Transverse colon (tissue), 4 donors: ENCODE measurements around the gene SEC22A. TPM values are rescaled to one million over a fixed set of nuclear protein-coding genes. Genes with fewer than 3 reads are reported as not detected.

Experiments used
- DNase-seq: peaks from one replicate; pipeline ENCODE4 v3.0.0-alpha.2; 2019
- H3K27ac ChIP-seq, 4 donors: fragments of 200-600 bp; sonication (generic); 2 replicates each; pipeline ENCODE4 v1.5.1; 2016 to 2018; ENCODE audit warnings: inconsistent platforms in 4 of 4
- H3K27me3 ChIP-seq: fragments of 200-600 bp; sonication (generic); 2 replicates; pipeline ENCODE4 v1.5.1; 2017; ENCODE audit warnings: inconsistent platforms
- H3K36me3 ChIP-seq, 4 donors: fragments of 200-600 bp; sonication (generic); 2 replicates each; pipeline ENCODE4 v1.5.1; 2017 to 2019; ENCODE audit warnings: inconsistent platforms in 4 of 4
- H3K4me1 ChIP-seq, 4 donors: fragments of 200-600 bp; sonication (generic); 2 replicates each; pipeline ENCODE4 v1.5.1; 2017 to 2020; ENCODE audit warnings: inconsistent platforms in 4 of 4
- H3K4me3 ChIP-seq, 4 donors: fragments of 200-600 bp; sonication (generic); 1 replicate in 1 of 4; 2 replicates in 3 of 4; pipeline versions ENCODE4 v1.5.1 to v1.6.1; 2017 to 2019; ENCODE audit warnings: inconsistent platforms in 4 of 4
- H3K9me3 ChIP-seq, 2 donors: fragments of 200-600 bp; sonication (generic); 2 replicates each; pipeline ENCODE4 v1.5.1; 2017 to 2019; ENCODE audit warnings: inconsistent platforms in 2 of 2
- EP300 ChIP-seq: sonication (generic); formaldehyde crosslinking; IDR thresholded peaks from one replicate; pipeline ENCODE4 v1.6.1; 2017; ENCODE audit warnings: antibody characterized with exemption, low read depth
- POLR2A ChIP-seq: fragments of 450-650 bp; IDR thresholded peaks from one replicate; pipeline ENCODE4 v1.6.1; 2016; ENCODE audit warnings: antibody characterized with exemption, mild to moderate bottlenecking, moderate library complexity
- POLR2AphosphoS5 ChIP-seq, 3 donors: sonication (generic); formaldehyde crosslinking; IDR thresholded peaks; one replicate each; pipeline ENCODE4 v1.6.1; 2016; ENCODE audit warnings: antibody characterized with exemption in 3 of 3
- WGBS, 2 donors: methylation state at CpG; one replicate each; pipeline ENCODE4 v1.1.5; 2018; ENCODE audit warnings: low coverage in 1 of 2; 5-methylcytosine and 5-hydroxymethylcytosine counted together
- in situ Hi-C, 4 donors: fragments of 200-750 bp; cut with MboI; loops; one replicate each; pipeline versions ENCODE4 v1.15.0 to v1.15.1; 2017; ENCODE audit warnings: low sequenced_read_pairs in 3 of 4, low pct_ligation_motif_present in 1 of 4, low pct_unique_long_range_greater_than_20kb in 1 of 4
- intact Hi-C: fragments of 100-400 bp; cut with DNase I; formaldehyde crosslinking; loops from one replicate; pipeline ENCODE4 v1.15.1; 2023; ENCODE audit warnings: low total_unique reads
- total RNA-seq, 4 donors: library from RNA; depleted of rRNA; stranded (reverse); fragments of >200 nt; gene quantifications; one replicate each; pipeline ENCODE4 v1.1.0, GENCODE V29; 2016
- TF ChIP-seq, protein P1 (sequence below), 5 experiments: fragments of 200-600 bp in 3 of 5; fragments of 450-650 bp in 2 of 5; sonication (generic) in 3 of 5; IDR thresholded peaks; 1 replicate in 2 of 5; 2 replicates in 3 of 5; pipeline ENCODE4 v1.5.1; 2016 to 2017; ENCODE audit warnings: antibody characterized with exemption in 5 of 5, inconsistent platforms in 3 of 5, mild to moderate bottlenecking in 2 of 5, moderate library complexity in 1 of 5

The SEC22A gene
- total RNA-seq, 4 donors from 2014 or later = 4.5 to 33.8 (median 17.6) TPM

DNA sequence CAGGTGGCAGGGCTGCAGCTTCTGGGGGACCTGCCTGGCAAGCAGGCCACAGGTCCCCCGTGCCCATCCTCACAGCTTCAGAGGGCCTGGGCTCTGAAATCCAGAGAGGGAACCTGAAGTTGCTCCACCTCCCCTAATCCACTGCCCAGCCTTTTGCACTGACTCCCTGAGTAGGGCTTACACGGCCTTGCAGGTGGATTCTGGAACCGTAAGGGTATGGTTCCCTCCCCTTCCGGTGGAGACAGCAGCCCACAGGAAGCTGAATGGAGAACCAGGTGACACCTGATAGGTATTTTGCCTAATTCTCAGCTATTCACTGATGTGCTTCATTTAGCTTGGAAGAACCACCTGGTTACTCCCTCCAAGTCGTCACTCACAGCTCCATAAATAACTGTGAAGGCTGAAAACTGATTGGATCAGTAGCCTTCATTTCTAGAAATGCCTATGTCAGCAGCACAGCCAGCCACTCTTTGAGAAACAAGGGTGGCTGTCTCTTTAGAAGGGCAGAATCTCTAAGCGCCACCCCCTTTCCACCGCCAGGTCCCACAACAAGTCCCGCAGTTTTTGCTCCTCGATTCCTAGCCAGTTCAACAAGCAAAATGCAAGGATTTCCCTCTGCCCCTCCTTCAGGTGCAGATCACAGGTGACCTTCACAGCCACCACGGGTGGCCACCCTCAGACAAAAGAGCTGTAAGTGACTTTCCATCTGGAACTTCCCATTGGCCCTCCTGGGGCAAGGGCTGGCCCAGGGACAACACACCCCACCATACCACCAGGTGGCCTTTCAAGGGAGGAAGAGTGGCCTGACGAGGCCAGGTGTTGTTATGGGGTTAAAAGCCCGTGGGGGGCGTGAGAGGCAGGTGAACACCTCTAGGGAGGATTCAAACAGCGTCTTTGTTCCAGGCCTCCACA lies 112.9 kb downstream of the SEC22A start:
- TF ChIP-seq, protein P1, sequence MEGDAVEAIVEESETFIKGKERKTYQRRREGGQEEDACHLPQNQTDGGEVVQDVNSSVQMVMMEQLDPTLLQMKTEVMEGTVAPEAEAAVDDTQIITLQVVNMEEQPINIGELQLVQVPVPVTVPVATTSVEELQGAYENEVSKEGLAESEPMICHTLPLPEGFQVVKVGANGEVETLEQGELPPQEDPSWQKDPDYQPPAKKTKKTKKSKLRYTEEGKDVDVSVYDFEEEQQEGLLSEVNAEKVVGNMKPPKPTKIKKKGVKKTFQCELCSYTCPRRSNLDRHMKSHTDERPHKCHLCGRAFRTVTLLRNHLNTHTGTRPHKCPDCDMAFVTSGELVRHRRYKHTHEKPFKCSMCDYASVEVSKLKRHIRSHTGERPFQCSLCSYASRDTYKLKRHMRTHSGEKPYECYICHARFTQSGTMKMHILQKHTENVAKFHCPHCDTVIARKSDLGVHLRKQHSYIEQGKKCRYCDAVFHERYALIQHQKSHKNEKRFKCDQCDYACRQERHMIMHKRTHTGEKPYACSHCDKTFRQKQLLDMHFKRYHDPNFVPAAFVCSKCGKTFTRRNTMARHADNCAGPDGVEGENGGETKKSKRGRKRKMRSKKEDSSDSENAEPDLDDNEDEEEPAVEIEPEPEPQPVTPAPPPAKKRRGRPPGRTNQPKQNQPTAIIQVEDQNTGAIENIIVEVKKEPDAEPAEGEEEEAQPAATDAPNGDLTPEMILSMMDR (IDR thresholded peaks at IDR 0.05) = no peak
- TF ChIP-seq EP300 (no peak), POLR2A (no peak), POLR2AphosphoS5 (IDR thresholded peaks at IDR 0.05) (no peak)
- Histone ChIP-seq H3K4me3 (no peak overlapping the region), H3K9me3 (no peaks in the 10 kb centered on the region), H3K4me1 (no peaks in the 10 kb centered on the region), H3K27me3 (no peaks in the 10 kb centered on the region), H3K36me3 (no peaks in the 10 kb centered on the region), H3K27ac (no peak overlapping the region)
- DNase-seq = no peak
- intact Hi-C loops = no loop called here
- WGBS, 2 donors = 58 to 74% methylated on average over 5 to 14 of the region's 14 CpGs
- in situ Hi-C loops = no loop called here

DNA sequence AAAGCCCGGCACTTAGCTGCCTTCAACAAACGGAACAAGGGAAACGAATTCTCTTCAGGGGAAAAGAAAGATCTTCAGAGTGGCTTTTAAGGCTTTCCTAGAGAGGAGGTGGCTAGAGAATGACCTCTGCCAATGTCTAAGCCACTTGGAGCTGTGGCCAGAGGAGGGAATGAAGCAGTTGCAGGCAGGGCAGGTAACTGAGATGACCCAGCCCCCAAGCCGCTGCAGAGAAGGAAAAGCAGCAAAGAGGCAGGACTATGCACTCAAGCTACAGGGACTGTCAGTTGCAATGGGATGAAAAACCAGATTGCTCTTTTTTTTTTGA lies 113.5 kb downstream of the SEC22A start:
- intact Hi-C loops = no loop called here
- DNase-seq = no peak
- in situ Hi-C loops = no loop called here
- Histone ChIP-seq H3K4me1 (no peaks in the 10 kb centered on the region), H3K4me3 (no peak overlapping the region), H3K9me3 (no peaks in the 10 kb centered on the region), H3K27ac (no peak overlapping the region), H3K27me3 (no peaks in the 10 kb centered on the region), H3K36me3 (no peaks in the 10 kb centered on the region)
- TF ChIP-seq POLR2A = no peak
- TF ChIP-seq POLR2AphosphoS5 (IDR thresholded peaks at IDR 0.05) = no peak
- TF ChIP-seq EP300 = no peak
- TF ChIP-seq, protein P1 (IDR thresholded peaks at IDR 0.05) = no peak
- 62% methylated on average over 4 of the region's 4 CpGs; no CpG with 5 or more reads in 1 of the 2 donors for WGBS, 2 donors

DNA sequence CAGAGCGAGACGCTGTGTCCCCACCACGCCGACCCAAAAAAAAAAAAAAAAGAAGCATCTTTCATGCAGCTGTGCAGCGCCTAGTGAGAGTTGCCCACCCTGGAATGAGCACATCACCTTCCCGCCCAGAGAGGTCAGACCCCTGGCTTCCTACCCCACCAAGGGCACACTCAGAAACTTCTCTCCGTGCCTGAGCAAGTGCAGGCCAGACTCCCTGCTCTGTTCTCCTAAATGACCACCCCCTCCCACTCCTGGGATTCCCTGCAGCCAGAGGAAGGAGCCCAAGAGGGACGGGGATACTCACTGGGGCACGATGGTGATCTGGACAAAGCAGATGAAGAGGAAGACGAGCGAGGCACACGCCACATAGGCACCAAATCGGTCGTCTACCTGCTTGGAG lies 116.0 kb downstream of the SEC22A start:
- H3K36me3 ChIP-seq = no peaks in the 10 kb centered on the region
- WGBS, 2 donors = 86% methylated on average over 14 of the region's 14 CpGs; no CpG with 5 or more reads in 1 of the 2 donors
- intact Hi-C loops = no loop called here
- no peaks in the 10 kb centered on the region for H3K9me3 ChIP-seq
- TF ChIP-seq POLR2AphosphoS5 (IDR thresholded peaks at IDR 0.05) (no peak), POLR2A (no peak), EP300 (no peak)
- TF ChIP-seq, protein P1 (IDR thresholded peaks at IDR 0.05) = no peak
- no peak overlapping the region for H3K27ac ChIP-seq
- no peaks in the 10 kb centered on the region for H3K4me1 ChIP-seq
- H3K4me3 ChIP-seq = no peak overlapping the region
- DNase-seq = no peak
- in situ Hi-C loops = no loop called here
- no peaks in the 10 kb centered on the region for H3K27me3 ChIP-seq

DNA sequence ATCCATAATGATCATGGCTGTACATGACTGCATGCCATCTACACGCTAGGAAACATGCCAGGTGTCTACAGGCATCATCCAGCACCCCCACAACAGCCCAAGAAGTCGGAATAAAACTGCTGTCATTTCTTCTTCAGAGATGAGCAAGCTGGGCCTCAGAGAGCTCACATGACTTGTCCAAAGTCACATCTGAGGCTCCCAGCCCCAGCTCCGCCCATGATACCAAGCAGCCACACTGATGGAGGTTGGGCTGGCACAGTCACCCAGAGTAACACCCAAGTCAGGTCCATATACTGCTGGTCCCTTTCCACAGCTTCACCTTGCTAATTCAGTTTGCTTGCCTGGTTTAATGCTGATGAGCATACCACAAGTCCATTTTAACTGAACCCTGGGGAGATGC lies 116.6 kb downstream of the SEC22A start:
- H3K36me3 ChIP-seq = no peaks in the 10 kb centered on the region
- H3K4me3 ChIP-seq = no peak overlapping the region
- in situ Hi-C loops (no loop called here), intact Hi-C loops (no loop called here)
- WGBS, 2 donors = 92% methylated on average over 3 of the region's 3 CpGs; no CpG with 5 or more reads in 1 of the 2 donors
- H3K27ac ChIP-seq = no peak overlapping the region
- no peak for DNase-seq
- no peaks in the 10 kb centered on the region for H3K9me3 ChIP-seq
- H3K4me1 ChIP-seq = no peaks in the 10 kb centered on the region
- TF ChIP-seq POLR2A (no peak), POLR2AphosphoS5 (IDR thresholded peaks at IDR 0.05) (no peak), EP300 (no peak)
- TF ChIP-seq, protein P1 (IDR thresholded peaks at IDR 0.05) = no peak
- H3K27me3 ChIP-seq = no peaks in the 10 kb centered on the region
